22Rv1 (cell line): Measurements from ENCODE around the gene SLC6A11.

Source experiments
- H3K27ac ChIP-seq: fragments of 450-650 bp; 2 replicates; pipeline ENCODE4 v1.5.1; 2017
- ZFX ChIP-seq: fragments of 450-650 bp; IDR thresholded peaks from 2 replicates; pipeline ENCODE4 v1.6.1; 2017; ENCODE audit warnings: antibody characterized with exemption, borderline replicate concordance
- TF ChIP-seq, protein P1 (sequence below): fragments of 450-650 bp; IDR thresholded peaks from 2 replicates; pipeline ENCODE4 v1.5.1; 2017; ENCODE audit warnings: mild to moderate bottlenecking

The SLC6A11 gene

DNA sequence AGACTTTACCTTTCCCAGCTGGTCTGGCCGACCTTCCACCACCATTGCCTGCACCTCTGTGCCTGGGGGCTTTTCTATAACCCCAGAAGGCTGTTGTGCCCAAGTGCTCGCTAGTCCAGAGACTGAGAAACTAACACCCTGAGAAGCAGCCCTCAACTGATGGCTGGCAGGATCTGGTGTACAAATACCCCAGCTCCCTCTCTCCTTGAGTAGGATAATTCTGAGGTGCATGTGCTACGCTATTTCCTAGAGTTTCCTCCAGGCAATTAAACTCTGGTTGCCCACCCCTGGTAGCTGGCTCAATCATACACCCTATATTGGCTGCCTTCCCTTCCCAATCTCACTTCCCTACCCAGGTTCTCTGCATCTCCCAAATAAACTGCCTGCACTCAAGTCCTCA is 165.0 kb downstream of the SLC6A11 start:
- H3K27ac ChIP-seq, result no peak overlapping the region
- TF ChIP-seq ZFX, result no peak
- TF ChIP-seq, protein P1, sequence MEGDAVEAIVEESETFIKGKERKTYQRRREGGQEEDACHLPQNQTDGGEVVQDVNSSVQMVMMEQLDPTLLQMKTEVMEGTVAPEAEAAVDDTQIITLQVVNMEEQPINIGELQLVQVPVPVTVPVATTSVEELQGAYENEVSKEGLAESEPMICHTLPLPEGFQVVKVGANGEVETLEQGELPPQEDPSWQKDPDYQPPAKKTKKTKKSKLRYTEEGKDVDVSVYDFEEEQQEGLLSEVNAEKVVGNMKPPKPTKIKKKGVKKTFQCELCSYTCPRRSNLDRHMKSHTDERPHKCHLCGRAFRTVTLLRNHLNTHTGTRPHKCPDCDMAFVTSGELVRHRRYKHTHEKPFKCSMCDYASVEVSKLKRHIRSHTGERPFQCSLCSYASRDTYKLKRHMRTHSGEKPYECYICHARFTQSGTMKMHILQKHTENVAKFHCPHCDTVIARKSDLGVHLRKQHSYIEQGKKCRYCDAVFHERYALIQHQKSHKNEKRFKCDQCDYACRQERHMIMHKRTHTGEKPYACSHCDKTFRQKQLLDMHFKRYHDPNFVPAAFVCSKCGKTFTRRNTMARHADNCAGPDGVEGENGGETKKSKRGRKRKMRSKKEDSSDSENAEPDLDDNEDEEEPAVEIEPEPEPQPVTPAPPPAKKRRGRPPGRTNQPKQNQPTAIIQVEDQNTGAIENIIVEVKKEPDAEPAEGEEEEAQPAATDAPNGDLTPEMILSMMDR, result no peak

- TF ChIP-seq, protein P1, result no peak
- no peak for TF ChIP-seq ZFX
Observed at GRCh38 chr3:10981961-10982360, 165.9 kb downstream of the SLC6A11 start.

DNA sequence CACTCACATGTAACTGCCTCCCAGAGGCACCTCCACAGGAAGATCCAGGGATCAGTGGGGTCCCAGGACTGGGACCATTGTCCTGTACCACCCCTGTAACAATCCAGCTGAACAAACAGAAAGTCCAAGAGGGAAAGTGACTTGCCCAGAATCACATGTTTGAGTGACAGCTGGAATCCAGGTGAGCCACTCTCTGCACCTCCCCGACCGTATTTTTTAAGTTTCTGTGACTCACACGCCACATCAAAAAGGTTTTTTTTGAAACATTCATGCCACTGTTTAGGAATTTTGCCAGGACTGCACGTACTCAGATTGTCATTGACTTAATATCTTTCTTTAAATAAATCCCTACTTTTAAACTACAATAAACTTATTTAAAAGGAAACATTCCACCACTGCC is 166.8 kb downstream of the SLC6A11 start:
- no peak overlapping the region for H3K27ac ChIP-seq
- TF ChIP-seq ZFX, result no peak
- TF ChIP-seq, protein P1, result no peak

More at GRCh38 chr3:10981961-10982360, 165.9 kb downstream of the SLC6A11 start:
- no peak overlapping the region for H3K27ac ChIP-seq

DNA sequence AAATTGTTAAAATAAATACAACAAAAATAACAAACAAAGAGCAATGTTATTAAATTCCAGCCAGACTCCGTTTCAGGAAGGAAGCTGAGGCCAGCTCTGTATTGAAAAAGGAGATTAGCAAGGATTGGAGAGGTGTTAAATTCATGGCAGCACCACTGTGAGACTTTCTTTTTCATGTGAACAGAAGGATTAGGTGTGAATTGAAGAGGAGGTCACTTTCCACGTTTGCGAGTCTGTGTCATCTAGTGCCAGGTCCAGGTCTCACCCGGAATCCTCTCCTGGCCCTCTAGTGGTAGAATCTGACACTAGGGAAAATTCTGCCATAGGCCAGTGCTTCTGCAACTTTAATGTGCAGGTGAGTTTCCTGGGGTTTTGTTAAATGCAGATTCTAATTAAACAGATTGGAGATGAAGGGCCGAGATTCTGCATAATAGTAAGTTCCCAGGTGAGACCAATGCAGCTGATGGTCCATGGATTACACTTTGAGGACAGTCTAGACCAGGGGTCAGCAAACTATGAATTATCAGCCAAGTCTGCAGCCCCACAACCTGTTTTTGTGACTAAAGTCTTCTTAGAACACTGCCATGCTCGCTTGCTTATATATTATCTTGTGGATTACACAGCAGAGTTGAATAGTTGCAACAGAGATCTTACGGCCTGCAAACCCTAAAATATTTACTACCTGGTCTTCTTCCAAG is 167.3 kb downstream of the SLC6A11 start:
- TF ChIP-seq ZFX, result no peak
- TF ChIP-seq, protein P1, result peak; percentile 90
- no peak overlapping the region for H3K27ac ChIP-seq

GRCh38 chr3:10984371-10984896 is 168.4 kb downstream of the SLC6A11 start:
- no peak overlapping the region for H3K27ac ChIP-seq
- no peak for TF ChIP-seq ZFX
- TF ChIP-seq, protein P1, result no peak

DNA sequence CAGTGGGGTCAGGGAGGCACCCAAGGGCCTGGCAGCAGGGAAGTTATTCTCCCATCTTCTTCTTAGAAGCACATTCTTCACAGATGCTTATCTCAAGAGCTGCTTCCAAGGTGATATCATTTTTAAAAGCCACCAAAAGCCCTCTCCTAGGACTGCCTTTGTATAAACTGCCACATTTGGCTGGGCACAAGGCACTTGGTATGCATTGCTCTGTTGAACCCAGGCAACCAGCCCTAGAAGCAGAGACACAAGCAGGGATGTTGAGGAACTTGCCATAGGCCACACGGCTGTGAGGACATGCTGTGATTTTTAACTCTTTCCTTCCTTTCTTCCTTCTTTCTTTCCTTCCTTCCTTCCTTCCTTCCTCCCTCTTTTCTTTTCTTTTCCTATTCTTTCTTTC is 169.2 kb downstream of the SLC6A11 start:
- TF ChIP-seq, protein P1, result no peak
- TF ChIP-seq ZFX, result no peak

DNA sequence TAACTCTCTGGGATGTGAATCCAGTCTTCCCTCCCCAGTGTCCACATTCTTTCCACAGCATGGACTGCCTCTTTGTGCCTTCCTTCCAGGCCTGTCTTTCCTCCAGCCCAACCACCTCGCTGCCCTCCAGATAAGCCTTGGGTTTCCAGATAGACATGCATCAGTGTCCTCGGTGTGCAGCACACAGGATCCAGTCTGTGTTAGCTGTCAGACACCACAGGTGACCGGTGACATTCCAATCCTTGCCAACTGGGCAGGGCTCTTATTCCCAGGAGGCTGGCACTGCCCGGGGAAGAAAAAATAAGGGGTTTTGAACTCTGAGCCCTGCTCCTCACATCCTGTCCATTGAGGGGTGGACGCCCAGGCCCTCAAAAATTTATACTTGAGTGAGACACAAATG is 170.6 kb downstream of the SLC6A11 start:
- TF ChIP-seq ZFX, result no peak
- TF ChIP-seq, protein P1, result no peak

More for the DNA sequence above, 169.2 kb downstream of the SLC6A11 start:
- no peak overlapping the region for H3K27ac ChIP-seq

More for the DNA sequence above, 170.6 kb downstream of the SLC6A11 start:
- no peak overlapping the region for H3K27ac ChIP-seq
